ENCODE data around the gene RNF150.

RNF150 gene

DNA sequence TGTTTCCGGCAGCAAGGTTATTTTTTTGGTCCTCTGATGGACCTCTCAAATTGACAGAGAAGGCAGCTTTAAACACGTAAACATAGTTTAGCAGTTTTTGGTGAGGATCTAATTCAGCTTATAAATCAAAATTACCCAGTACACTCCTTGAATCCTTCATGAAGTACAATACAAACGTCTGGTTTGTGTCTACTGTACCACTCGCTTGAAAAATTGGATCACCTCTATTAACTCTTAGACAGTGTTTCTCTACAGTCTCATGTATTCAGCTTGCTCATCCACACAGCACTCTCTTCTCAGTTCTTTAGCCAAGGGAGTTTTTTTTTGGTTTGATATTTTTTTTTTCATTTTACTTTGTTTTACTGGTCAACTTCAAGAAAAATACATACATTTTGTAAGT is 113.5 kb downstream of the RNF150 start:
- TF ChIP-seq, protein P1, sequence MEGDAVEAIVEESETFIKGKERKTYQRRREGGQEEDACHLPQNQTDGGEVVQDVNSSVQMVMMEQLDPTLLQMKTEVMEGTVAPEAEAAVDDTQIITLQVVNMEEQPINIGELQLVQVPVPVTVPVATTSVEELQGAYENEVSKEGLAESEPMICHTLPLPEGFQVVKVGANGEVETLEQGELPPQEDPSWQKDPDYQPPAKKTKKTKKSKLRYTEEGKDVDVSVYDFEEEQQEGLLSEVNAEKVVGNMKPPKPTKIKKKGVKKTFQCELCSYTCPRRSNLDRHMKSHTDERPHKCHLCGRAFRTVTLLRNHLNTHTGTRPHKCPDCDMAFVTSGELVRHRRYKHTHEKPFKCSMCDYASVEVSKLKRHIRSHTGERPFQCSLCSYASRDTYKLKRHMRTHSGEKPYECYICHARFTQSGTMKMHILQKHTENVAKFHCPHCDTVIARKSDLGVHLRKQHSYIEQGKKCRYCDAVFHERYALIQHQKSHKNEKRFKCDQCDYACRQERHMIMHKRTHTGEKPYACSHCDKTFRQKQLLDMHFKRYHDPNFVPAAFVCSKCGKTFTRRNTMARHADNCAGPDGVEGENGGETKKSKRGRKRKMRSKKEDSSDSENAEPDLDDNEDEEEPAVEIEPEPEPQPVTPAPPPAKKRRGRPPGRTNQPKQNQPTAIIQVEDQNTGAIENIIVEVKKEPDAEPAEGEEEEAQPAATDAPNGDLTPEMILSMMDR (IDR thresholded peaks at IDR 0.05; ENCODE audit: borderline replicate concordance, insufficient read depth, low read depth, low read length): no peak
- H3K4me3 ChIP-seq (ENCODE audit: low read depth, low read length): no peak overlapping the region

DNA sequence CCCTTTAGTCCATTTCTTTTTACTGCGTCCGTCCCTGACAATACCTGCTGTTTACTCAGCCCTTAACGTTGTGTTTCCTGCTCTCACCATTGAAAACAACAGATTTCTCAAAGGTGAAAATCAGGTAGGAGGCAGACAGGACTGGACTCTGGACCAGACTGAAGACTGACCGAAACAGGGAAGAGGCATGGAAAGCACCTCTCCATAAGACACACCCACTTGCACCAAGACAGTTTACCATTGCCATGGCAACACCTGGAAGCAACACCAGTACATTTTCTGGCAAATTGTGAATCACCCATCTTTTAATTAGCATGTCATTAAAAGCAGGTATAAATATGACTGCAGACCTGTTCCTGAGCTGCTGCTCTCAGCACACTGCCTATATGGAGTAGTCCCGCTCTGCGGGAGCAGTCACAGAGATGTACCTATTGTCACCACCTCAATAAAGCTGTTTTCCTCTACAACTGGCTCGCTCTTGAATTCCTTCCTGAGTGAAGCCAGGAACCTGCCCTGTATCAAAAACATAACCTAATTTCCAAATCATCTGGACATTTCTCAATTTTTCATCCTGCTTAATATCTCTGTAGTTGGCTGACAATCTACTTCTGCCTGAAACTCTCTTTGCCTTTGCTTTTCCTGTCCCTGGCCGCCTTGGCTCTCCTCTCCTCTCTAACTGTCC is 117.0 kb downstream of the RNF150 start:
- H3K4me3 ChIP-seq (ENCODE audit: low read depth, low read length): no peak overlapping the region
- TF ChIP-seq, protein P1 (IDR thresholded peaks at IDR 0.05; ENCODE audit: borderline replicate concordance, insufficient read depth, low read depth, low read length): no peak

DNA sequence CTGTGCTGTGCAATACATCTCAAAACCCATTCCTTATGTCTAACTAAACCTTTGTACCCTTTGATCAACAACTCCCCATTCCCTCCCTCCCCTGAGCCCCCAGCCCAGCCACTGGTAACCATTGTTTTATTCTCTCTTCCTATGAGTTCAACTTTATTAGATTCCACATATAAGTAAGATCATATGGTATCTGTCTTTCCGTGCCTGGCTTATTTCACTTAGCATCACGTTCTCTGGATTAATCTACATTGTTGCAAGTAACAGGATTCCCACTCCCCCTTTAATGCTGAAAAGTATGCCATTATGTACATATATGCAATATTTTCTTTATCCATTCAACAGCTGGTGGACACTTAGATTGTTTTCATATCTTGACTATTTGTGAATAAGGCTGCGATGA is 119.4 kb downstream of the RNF150 start:
- TF ChIP-seq, protein P1 (IDR thresholded peaks at IDR 0.05; ENCODE audit: borderline replicate concordance, insufficient read depth, low read depth, low read length): no peak
- no peak overlapping the region for H3K4me3 ChIP-seq (ENCODE audit: low read depth, low read length)

DNA sequence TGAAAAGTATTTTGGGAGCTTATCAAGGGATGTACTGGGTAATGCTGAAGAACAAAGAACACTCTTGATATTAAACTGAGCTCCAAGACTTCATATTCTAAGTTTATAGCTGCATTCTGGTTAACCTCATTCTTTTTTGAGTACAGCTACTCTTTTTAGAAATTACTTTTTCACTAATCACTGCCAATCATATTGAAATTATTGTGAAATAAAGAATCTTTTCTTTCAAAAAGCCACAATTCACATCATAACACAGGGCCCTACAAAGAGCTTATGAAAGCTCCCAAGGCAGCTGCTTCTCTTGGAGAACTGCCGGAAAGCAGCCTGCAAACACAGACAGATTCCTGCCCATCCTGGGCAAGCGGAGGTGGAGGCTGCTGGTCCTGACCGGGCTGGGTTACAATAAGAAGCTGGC is 121.4 kb downstream of the RNF150 start:
- TF ChIP-seq, protein P1 (IDR thresholded peaks at IDR 0.05; ENCODE audit: borderline replicate concordance, insufficient read depth, low read depth, low read length): no peak
- no peak overlapping the region for H3K4me3 ChIP-seq (ENCODE audit: low read depth, low read length)

DNA sequence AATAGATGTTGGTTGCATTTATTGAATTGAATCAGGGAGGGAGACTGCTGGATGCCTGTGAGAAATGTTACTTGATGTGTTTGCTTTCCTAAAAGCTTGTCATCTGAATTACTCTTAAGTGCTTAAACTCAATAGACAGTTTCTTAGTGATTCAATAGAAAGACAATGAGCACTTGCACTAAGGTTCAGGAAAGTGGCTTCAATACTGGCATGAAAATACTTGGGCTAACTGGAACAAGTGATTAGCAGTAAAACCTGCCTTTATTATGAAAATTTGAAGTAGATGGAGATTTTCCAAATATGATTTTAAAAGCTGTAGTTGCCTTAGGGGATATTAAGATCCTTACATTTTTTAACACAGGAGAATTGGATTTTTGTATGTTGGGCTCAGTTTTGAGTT is 123.3 kb downstream of the RNF150 start:
- TF ChIP-seq, protein P1 (IDR thresholded peaks at IDR 0.05; ENCODE audit: borderline replicate concordance, insufficient read depth, low read depth, low read length): no peak
- H3K4me3 ChIP-seq (ENCODE audit: low read depth, low read length): no peak overlapping the region

DNA sequence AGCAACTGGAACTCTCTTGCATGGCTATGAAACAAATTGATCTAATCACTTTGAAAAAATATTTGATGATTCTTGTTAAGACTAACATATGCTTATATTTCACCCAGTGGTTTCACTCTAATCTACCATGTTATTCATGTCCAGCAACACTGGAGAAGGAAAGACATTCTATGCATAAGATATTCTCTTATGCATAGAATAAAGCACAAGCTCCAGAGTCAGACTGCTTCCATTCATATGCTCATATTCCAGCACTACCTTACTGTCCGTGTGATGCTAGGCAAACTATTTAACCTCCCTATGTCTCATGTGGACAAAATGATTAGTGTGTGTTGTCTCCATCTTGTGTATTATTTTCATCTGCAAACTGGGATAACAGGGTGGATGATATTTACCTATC is 124.1 kb downstream of the RNF150 start:
- TF ChIP-seq, protein P1 (IDR thresholded peaks at IDR 0.05; ENCODE audit: borderline replicate concordance, insufficient read depth, low read depth, low read length): no peak
- H3K4me3 ChIP-seq (ENCODE audit: low read depth, low read length): no peak overlapping the region

DNA sequence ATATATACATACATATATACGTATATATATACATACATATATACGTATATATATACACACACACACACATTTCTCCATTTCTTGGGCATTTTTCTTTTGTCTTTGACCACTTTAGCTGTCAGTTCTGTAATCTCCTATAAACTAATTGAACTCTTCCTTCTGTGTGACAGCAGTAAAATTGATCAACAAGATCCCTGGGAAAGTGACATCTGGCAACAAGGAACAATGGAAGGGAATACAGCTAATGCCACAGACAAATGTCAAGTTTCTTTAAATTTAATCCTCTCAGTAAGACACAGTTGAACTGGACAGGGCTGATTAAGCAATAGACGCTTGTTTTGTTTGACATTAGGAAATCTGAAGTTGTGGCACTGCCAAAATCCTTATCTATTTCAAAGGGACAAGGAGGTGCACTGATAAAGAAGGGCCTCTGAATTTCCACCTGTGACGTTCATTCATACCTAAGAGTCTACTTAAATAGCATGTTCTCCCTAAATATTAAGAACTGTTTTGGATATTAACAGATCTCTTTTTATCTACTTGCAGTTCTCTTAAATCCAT is 126.9 kb downstream of the RNF150 start:
- TF ChIP-seq, protein P1 (IDR thresholded peaks at IDR 0.05; ENCODE audit: borderline replicate concordance, insufficient read depth, low read depth, low read length): no peak
- no peak overlapping the region for H3K4me3 ChIP-seq (ENCODE audit: low read depth, low read length)
